HG03457 (cell line): ENCODE data around the gene SLC16A10.
"Not testable (repeated sequence)": the region's sequence is repeated elsewhere in the genome, so short reads cannot be mapped to it uniquely, and the experiment has no call there.

Experiments used
- ATAC-seq: cut with Tn5 transposase; IDR thresholded peaks from one replicate; pipeline ENCODE4 v1.9.1; 2021; ENCODE audit warnings: moderate number of reproducible peaks; ENCODE audit not compliant: unreplicated experiment

SLC16A10 gene

GRCh38 chr6:111129013-111129412 is 41.7 kb downstream of the SLC16A10 start:
- ATAC-seq: no peak

- ATAC-seq: not testable (repeated sequence)
Measured at GRCh38 chr6:111131018-111131417, 43.7 kb downstream of the SLC16A10 start.

- ATAC-seq: not testable (repeated sequence)
Measured at GRCh38 chr6:111132669-111133068, 45.4 kb downstream of the SLC16A10 start.

GRCh38 chr6:111134236-111134869 is 47.0 kb downstream of the SLC16A10 start:
- not testable (repeated sequence) for ATAC-seq

- ATAC-seq: not testable (repeated sequence)
Measured at GRCh38 chr6:111137489-111138093, 50.3 kb downstream of the SLC16A10 start.

- ATAC-seq: no peak
Measured at GRCh38 chr6:111147440-111147839, 60.1 kb downstream of the SLC16A10 start.

- no peak for ATAC-seq
Measured at GRCh38 chr6:111148110-111148509, 60.8 kb downstream of the SLC16A10 start.

- ATAC-seq: no peak
Measured at GRCh38 chr6:111150577-111150976, 63.3 kb downstream of the SLC16A10 start.

GRCh38 chr6:111154981-111155380 is 67.7 kb downstream of the SLC16A10 start:
- no peak for ATAC-seq

GRCh38 chr6:111157412-111157811 is 70.1 kb downstream of the SLC16A10 start:
- ATAC-seq: no peak

- ATAC-seq: no peak
Measured at GRCh38 chr6:111159633-111160032, 72.3 kb downstream of the SLC16A10 start.

- no peak for ATAC-seq
Measured at GRCh38 chr6:111161650-111162049, 74.3 kb downstream of the SLC16A10 start.

GRCh38 chr6:111162504-111162903 is 75.2 kb downstream of the SLC16A10 start:
- ATAC-seq: no peak

GRCh38 chr6:111171577-111172400 is 84.5 kb downstream of the SLC16A10 start:
- no peak for ATAC-seq

GRCh38 chr6:111172563-111172962 is 85.3 kb downstream of the SLC16A10 start:
- no peak for ATAC-seq

GRCh38 chr6:111173341-111173740 is 86.0 kb downstream of the SLC16A10 start:
- ATAC-seq: no peak

GRCh38 chr6:111173946-111174345 is 86.6 kb downstream of the SLC16A10 start:
- no peak for ATAC-seq

- no peak for ATAC-seq
Measured at GRCh38 chr6:111175109-111175508, 87.8 kb downstream of the SLC16A10 start.

GRCh38 chr6:111176038-111176759 is 88.9 kb downstream of the SLC16A10 start:
- no peak for ATAC-seq

- ATAC-seq: no peak
Measured at GRCh38 chr6:111176760-111177099, 89.4 kb downstream of the SLC16A10 start.

- no peak for ATAC-seq
Measured at GRCh38 chr6:111177131-111177530, 89.8 kb downstream of the SLC16A10 start.
